GM06990 (cell line): ENCODE measurements around the gene AXDND1.
"Not testable (repeated sequence)": the region's sequence is repeated elsewhere in the genome, so short reads cannot be mapped to it uniquely, and the experiment has no call there.

ENCODE experiments used
- DNase-seq: peaks from one replicate; pipeline ENCODE4 v3.0.0-alpha.2; 2011; ENCODE audit not compliant: insufficient read length; ENCODE audit errors: extremely low read depth
- H3K27me3 ChIP-seq: replicated peaks from 2 replicates; pipeline ENCODE4 v1.6.0; 2011; ENCODE audit warnings: low read length; ENCODE audit not compliant: control insufficient read depth, insufficient read depth
- H3K36me3 ChIP-seq: 2 replicates; pipeline ENCODE4 v1.5.1; 2011; ENCODE audit warnings: low read length; ENCODE audit not compliant: control insufficient read depth, insufficient read depth
- H3K4me3 ChIP-seq: replicated peaks from 2 replicates; pipeline ENCODE4 v1.5.1; 2011; ENCODE audit warnings: low read depth, mild to moderate bottlenecking, control low read depth, low read length
- TF ChIP-seq, protein P1 (sequence below): IDR thresholded peaks from 2 replicates; pipeline ENCODE4 v1.5.1; 2011; ENCODE audit warnings: low read length, control low read depth, mild to moderate bottlenecking, inconsistent platforms; ENCODE audit not compliant: insufficient read depth, poor library complexity, severe bottlenecking

The AXDND1 gene

DNA sequence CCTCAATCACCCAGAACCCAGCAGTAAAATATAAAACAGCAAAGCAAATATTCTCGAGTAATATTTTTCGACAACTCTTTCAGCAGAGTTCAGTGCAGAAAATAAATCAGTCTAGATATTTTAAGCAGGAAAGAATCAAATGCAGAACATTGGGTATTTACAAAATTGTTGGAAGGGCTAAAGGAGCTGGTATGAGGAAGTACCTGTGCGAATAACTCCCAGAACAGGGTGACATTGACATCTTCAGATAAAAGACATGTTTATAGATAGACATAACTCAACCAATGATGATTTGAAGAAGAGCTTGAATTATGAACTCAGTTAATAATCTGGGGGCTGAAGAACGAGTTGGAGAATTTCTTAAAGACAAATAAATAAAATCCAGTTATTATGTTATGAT, 6.4 kb downstream of the AXDND1 start:
- TF ChIP-seq, protein P1, sequence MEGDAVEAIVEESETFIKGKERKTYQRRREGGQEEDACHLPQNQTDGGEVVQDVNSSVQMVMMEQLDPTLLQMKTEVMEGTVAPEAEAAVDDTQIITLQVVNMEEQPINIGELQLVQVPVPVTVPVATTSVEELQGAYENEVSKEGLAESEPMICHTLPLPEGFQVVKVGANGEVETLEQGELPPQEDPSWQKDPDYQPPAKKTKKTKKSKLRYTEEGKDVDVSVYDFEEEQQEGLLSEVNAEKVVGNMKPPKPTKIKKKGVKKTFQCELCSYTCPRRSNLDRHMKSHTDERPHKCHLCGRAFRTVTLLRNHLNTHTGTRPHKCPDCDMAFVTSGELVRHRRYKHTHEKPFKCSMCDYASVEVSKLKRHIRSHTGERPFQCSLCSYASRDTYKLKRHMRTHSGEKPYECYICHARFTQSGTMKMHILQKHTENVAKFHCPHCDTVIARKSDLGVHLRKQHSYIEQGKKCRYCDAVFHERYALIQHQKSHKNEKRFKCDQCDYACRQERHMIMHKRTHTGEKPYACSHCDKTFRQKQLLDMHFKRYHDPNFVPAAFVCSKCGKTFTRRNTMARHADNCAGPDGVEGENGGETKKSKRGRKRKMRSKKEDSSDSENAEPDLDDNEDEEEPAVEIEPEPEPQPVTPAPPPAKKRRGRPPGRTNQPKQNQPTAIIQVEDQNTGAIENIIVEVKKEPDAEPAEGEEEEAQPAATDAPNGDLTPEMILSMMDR: no peak
- no peaks in the 10 kb centered on the region for H3K36me3 ChIP-seq
- DNase-seq: no peak
- H3K4me3 ChIP-seq: no peak overlapping the region
- no peaks in the 10 kb centered on the region for H3K27me3 ChIP-seq

DNA sequence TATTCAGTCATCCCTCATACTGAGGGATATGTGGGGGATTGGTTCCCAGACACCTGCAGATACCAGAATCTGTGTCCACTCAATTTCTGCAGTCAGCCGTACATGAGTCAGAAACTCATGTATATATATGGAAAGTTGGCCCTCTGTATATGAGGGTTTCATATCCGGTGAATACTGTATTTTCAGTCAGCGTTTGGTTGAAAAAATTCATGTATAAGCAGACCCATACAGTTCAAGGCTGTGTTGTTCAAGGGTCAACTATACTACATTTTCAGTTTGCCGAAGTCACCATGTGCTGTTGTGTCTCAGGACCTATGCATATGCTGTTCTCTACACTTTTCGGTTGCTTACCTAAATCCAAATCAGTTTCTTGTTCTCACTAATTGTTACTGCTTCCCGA, 10.5 kb downstream of the AXDND1 start:
- Histone ChIP-seq H3K36me3 (no peaks in the 10 kb centered on the region), H3K27me3 (no peaks in the 10 kb centered on the region), H3K4me3 (no peak overlapping the region)
- TF ChIP-seq, protein P1: no peak
- no peak for DNase-seq

DNA sequence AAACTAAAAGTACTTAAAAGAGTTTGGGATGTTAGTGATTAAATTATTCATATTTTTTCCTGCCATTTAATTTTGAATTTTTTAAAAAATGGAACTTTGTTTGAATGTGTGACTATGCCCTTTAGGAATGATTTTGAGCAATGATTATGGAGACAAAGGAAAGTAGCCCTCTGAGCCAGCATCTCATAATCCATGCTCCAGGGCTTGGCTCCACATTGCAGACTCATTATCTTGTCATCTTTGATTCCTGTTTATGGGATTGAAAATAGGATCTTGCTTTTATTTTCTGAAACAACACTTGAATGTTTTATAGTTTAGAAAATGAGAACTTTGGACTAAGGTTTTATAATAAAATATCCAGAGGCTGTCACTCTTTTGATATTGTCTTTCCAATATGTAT, 14.5 kb downstream of the AXDND1 start:
- DNase-seq: no peak
- Histone ChIP-seq H3K27me3 (no peaks in the 10 kb centered on the region), H3K4me3 (no peak overlapping the region), H3K36me3 (no peaks in the 10 kb centered on the region)
- TF ChIP-seq, protein P1: no peak

DNA sequence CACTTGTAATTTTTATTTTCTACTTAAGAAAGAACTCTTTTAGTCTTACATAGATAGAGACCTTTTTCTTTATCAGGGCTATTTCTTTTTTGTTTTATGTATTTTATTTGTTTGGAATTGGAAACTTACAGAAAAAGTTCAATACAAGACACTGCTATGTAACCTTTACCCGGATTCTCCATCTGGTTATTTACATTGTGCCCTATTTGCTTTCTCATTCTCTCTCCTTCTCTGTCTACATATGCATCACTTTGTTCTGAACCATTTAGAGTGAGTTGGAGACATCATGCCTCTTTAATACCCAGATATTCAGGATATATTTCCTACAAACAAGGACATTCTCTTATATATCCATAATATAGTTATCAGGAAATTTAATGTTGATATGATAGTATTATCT, 18.3 kb downstream of the AXDND1 start:
- Histone ChIP-seq H3K4me3 (no peak overlapping the region), H3K36me3 (no peaks in the 10 kb centered on the region), H3K27me3 (no peaks in the 10 kb centered on the region)
- no peak for DNase-seq
- TF ChIP-seq, protein P1: no peak

DNA sequence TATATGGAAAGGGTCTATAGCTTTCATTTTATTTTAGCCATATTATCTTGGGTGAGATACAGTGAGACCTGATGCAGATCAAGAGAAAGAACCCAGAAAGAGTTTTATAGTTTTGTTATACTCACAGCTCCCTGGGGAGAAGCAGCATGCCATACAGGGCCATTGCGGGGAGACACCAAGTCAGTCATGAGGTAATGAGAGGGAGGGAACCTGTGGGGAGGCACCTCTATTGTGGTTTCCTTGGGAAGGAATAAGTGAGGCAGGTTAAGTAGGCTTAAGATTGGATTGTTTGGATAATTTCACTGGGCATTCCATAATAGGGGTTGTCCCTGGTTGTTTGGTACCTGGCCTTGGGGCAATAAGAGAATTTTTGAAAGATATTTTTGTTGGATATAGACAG, 19.7 kb downstream of the AXDND1 start:
- Histone ChIP-seq H3K27me3 (no peaks in the 10 kb centered on the region), H3K36me3 (no peaks in the 10 kb centered on the region), H3K4me3 (no peak overlapping the region)
- no peak for DNase-seq
- TF ChIP-seq, protein P1: no peak

DNA sequence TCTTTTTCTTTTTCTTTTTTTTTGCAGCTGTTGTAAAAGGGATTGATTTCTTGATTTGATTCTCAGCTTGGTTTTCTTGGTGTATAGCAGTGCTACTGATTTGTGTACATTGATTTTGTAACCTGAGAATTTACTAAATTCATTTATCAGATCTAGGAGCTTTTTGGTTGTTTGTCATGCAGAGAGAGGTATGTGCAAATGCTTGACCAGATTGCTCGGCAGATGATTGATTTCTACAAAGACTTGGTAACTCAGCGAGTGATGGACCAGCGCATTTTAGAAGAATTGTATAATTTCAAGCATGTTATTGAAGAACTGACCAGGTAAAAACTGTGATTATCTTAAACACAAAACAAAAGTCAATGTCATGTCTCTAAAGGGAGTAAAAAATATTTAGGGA, 27.9 kb downstream of the AXDND1 start:
- Histone ChIP-seq H3K27me3 (no peaks in the 10 kb centered on the region), H3K4me3 (no peak overlapping the region), H3K36me3 (no peaks in the 10 kb centered on the region)
- TF ChIP-seq, protein P1: no peak
- no peak for DNase-seq

DNA sequence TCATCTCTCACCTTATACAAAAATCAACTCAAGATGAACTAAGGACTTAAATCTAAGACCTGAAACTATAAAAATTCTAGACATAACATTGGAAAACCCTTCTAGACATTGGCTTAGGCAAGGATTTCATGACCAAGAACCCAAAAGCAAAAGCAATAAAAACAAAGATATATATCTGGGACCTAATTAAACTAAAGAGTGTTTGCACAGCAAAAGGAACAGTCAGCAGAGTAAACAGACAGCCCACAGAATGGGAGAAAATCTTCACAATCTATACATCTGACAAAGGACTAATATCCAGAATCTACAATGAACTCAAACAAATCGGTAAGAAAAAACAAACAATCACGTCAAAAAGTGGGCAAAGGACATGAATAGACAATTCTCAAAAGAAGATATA, 33.6 kb downstream of the AXDND1 start:
- H3K27me3 ChIP-seq, H3K36me3 ChIP-seq, DNase-seq, H3K4me3 ChIP-seq: not testable (repeated sequence)

DNA sequence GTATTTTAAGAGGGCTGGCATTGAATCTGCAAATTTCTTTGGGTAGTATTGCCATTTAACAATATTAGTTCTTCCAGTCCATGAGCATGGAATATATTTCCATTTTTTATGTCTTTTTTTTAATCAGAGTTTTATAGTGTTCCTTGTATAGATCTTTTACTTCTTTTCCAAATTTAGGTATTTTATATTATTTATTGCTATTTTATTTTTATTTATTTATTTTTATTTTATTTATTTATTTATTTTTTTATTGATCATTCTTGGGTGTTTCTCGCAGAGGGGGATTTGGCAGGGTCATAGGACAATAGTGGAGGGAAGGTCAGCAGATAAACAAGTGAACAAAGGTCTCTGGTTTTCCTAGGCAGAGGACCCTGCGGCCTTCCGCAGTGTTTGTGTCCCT, 52.0 kb downstream of the AXDND1 start:
- not testable (repeated sequence) for H3K27me3 ChIP-seq, DNase-seq, H3K4me3 ChIP-seq

DNA sequence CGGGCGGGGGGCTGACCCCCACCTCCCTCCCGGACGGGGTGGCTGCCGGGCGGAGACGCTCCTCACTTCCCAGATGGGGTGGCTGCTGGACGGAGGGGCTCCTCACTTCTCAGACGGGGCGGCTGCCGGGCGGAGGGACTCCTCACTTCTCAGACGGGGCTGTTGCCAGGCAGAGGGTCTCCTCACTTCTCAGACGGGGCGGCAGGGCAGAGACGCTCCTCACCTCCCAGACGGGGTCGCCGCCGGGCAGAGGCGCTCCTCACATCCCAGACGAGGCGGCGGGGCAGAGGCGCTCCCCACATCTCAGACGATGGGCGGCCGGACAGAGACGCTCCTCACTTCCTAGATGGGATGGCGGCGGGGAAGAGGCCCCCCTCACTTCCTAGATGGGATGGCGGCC, 52.9 kb downstream of the AXDND1 start:
- not testable (repeated sequence) for H3K27me3 ChIP-seq, H3K36me3 ChIP-seq, DNase-seq, H3K4me3 ChIP-seq

More for the DNA sequence above, 52.0 kb downstream of the AXDND1 start:
- not testable (repeated sequence) for H3K36me3 ChIP-seq
